ENCODE measurements around the gene IRX3. TPM values are rescaled to one million over a fixed set of nuclear protein-coding genes. Genes with fewer than 3 reads are reported as not detected.

Gene IRX3
- total RNA-seq, 1 experiment from 2014 or later: 2.4 TPM

- Histone ChIP-seq H3K56ac (ENCODE audit: insufficient read length, low read depth, low read length) (no peak overlapping the region), H3K4ac (ENCODE audit: low read depth, low read length) (no peak overlapping the region), H3K9ac (ENCODE audit: extremely low read depth, insufficient read length, low read length) (no peak overlapping the region), H3K4me1 (ENCODE audit: insufficient read depth, low read length) (no peaks in the 10 kb centered on the region), H4K8ac (replicated peaks; ENCODE audit: insufficient read length, low read depth, low read length) (no peak overlapping the region), H2BK12ac (ENCODE audit: insufficient read length, low read depth, low read length) (no peak overlapping the region), H2BK5ac (ENCODE audit: insufficient read length, low read length) (no peak overlapping the region), H2AK5ac (ENCODE audit: insufficient read length, low read length) (no peak overlapping the region), H4K5ac (ENCODE audit: insufficient read length, low read depth, low read length) (no peak overlapping the region), H3K79me2 (ENCODE audit: insufficient read depth, low read length) (no peaks in the 10 kb centered on the region), H3K9me3 (ENCODE audit: control insufficient read depth, low read depth, low read length) (no peaks in the 10 kb centered on the region), H3T11ph (ENCODE audit: low read length) (no peak overlapping the region), H3K27me3 (ENCODE audit: insufficient read depth, low read length) (peaks cover 39% of the 10 kb centered on the region), H2BK20ac (ENCODE audit: low read depth, low read length, poor library complexity, severe bottlenecking) (no peak overlapping the region), H2BK120ac (ENCODE audit: low read depth, low read length, poor library complexity, severe bottlenecking) (no peak overlapping the region), H3K23me2 (ENCODE audit: insufficient read length, low read depth, low read length, poor library complexity, severe bottlenecking) (peaks cover 34% of the 10 kb centered on the region), H3K27ac (ENCODE audit: insufficient read length, low read depth, low read length) (no peak overlapping the region), H3K23ac (ENCODE audit: insufficient read length, low read depth, low read length) (no peak overlapping the region), H2AFZ (ENCODE audit: low read length) (no peak overlapping the region), H3K4me2 (ENCODE audit: insufficient read depth, insufficient read length, low read length) (peak overlapping the region; percentile 83), H4K91ac (ENCODE audit: insufficient read length, low read depth, low read length) (no peak overlapping the region), H4K20me1 (ENCODE audit: control insufficient read depth, insufficient read depth, insufficient read length) (no peaks in the 10 kb centered on the region), H2BK15ac (ENCODE audit: low read depth, low read length) (no peak overlapping the region), H3K79me1 (ENCODE audit: insufficient read depth, low read depth, low read length, poor library complexity, severe bottlenecking) (no peaks in the 10 kb centered on the region), H3K14ac (ENCODE audit: insufficient read depth, low read length) (no peak overlapping the region), H3K18ac (ENCODE audit: insufficient read length, low read depth, low read length) (no peak overlapping the region)
- Mint-ChIP-seq H3K4me1 (peaks cover 28 to 37% of the 10 kb centered on the region in 2 experiments), H3K27me3 (ENCODE audit: low read depth) (peaks cover 93% of the 10 kb centered on the region), H3K27ac (no peak overlapping the region), H3K9me3 (peaks cover 4 to 9% of the 10 kb centered on the region in 2 experiments; a peak in 4 of 5 replicates), H3K36me3 (ENCODE audit: insufficient read depth in 1 of 3, low read depth in 3 of 3) (peaks cover 0 to 8% (median 2%) of the 10 kb centered on the region in 3 experiments; a peak in 3 of 7 replicates), H3K4me3 (peak overlapping the region; percentile 57 to 78)
- peak; percentile 44 for DNase-seq
- WGBS (ENCODE audit: extremely low coverage, insufficient read length, low lambda C conversion rate): no CpG with 5 or more reads among the region's 46 CpGs
- no peak for TF ChIP-seq CTCF (conservative IDR thresholded peaks at IDR 0.05)
These were observed 4.5 kb upstream of the IRX3 start for GRCh38 chr16:54290833-54291655.
